MCF 10A (cell line): ENCODE measurements around the gene RPH3AL. TPM values are rescaled to one million over a fixed set of nuclear protein-coding genes. Genes with fewer than 3 reads are reported as not detected.

ENCODE experiments used
- BruUV-seq: library from RNA; stranded (reverse); fragments of 400-500 nt; replicated peaks from 2 replicates; lab custom pipeline; 2021; lab: Mats Ljungman, UMichigan
- CTCF ChIA-PET: fragments of 300-600 bp; sonication (Branson Sonifier 250); formaldehyde crosslinking; extraction: SDS; loops from one replicate; lab custom pipeline; 2021; ENCODE audit warnings: antibody characterized with exemption, inconsistent platforms; lab: Yijun Ruan, JAX
- POLR2A ChIA-PET: fragments of 300-600, 350-650 bp; sonication (Branson Sonifier 250); formaldehyde crosslinking; extraction: SDS; loops from one replicate; lab custom pipeline; 2020; ENCODE audit warnings: antibody characterized with exemption, inconsistent platforms; lab: Yijun Ruan, JAX
- DNase-seq: peaks from one replicate; pipeline ENCODE4 v3.0.0-alpha.2; 2018; ENCODE audit not compliant: unreplicated experiment
- H3K27ac Mint-ChIP-seq: one replicate; pipeline ENCODE4 v1.8.0; 2022; ENCODE audit warnings: mild to moderate bottlenecking, low read depth, mixed read lengths; ENCODE audit not compliant: unreplicated experiment
- H3K27me3 Mint-ChIP-seq: one replicate; pipeline ENCODE4 v1.8.0; 2022; ENCODE audit warnings: mixed read lengths; ENCODE audit not compliant: insufficient read depth, unreplicated experiment
- H3K36me3 Mint-ChIP-seq: one replicate; pipeline ENCODE4 v1.8.0; 2022; ENCODE audit warnings: mild to moderate bottlenecking, moderate library complexity, mixed read lengths; ENCODE audit not compliant: insufficient read depth, unreplicated experiment
- H3K4me1 Mint-ChIP-seq: one replicate; pipeline ENCODE4 v1.8.0; 2022; ENCODE audit warnings: mixed read lengths; ENCODE audit not compliant: insufficient read depth, unreplicated experiment
- H3K4me3 Mint-ChIP-seq: one replicate; pipeline ENCODE4 v1.8.0; 2022; ENCODE audit warnings: mild to moderate bottlenecking, moderate library complexity, mixed read lengths; ENCODE audit not compliant: unreplicated experiment
- H3K9me3 Mint-ChIP-seq: one replicate; pipeline ENCODE4 v1.8.0; 2022; ENCODE audit warnings: mixed read lengths; ENCODE audit not compliant: unreplicated experiment
- CTCF ChIP-seq: fragments of 200-600 bp; IDR thresholded peaks from one replicate; pipeline ENCODE4 v1.8.0; 2022; ENCODE audit warnings: antibody characterized with exemption, mild to moderate bottlenecking; ENCODE audit not compliant: unreplicated experiment
- intact Hi-C: fragments of 100-400 bp; cut with micrococcal nuclease; formaldehyde crosslinking; loops from 2 replicates; pipeline ENCODE4 v1.14.1; 2022
- total RNA-seq: library from RNA; stranded (reverse); gene quantifications from 2 replicates; pipeline ENCODE4 v1.2.3, GENCODE V29; 2022

RPH3AL gene
- total RNA-seq, 1 experiment from 2014 or later = 0.89 TPM

- BruUV-seq = no TSS peak
- no peak for TF ChIP-seq CTCF
- no peak for DNase-seq
- intact Hi-C loops = no loop called here
- Mint-ChIP-seq H3K27ac (no peak overlapping the region), H3K4me3 (no peak overlapping the region), H3K36me3 (no peaks in the 10 kb centered on the region), H3K4me1 (no peaks in the 10 kb centered on the region), H3K27me3 (no peaks in the 10 kb centered on the region), H3K9me3 (no peaks in the 10 kb centered on the region)
- CTCF ChIA-PET = no interaction called here
- POLR2A ChIA-PET = no interaction called here
These were observed 119.1 kb downstream of the RPH3AL start for GRCh38 chr17:233473-233941.

- ChIA-PET CTCF (interaction anchor here (0.6 kb wide), 1 partner anchor 481 kb away, joined by 3 read pairs; no protein-coding TSS in a partner anchor), POLR2A (interaction anchor here (0.6 kb wide), 1 partner anchor 19 kb away, joined by 3 read pairs; no protein-coding TSS in a partner anchor)
- Mint-ChIP-seq H3K27ac (no peak overlapping the region), H3K4me1 (no peaks in the 10 kb centered on the region), H3K36me3 (no peaks in the 10 kb centered on the region), H3K27me3 (peaks cover under 1% of the 10 kb centered on the region), H3K9me3 (no peaks in the 10 kb centered on the region), H3K4me3 (no peak overlapping the region)
- TF ChIP-seq CTCF = no peak
- BruUV-seq = no TSS peak
- DNase-seq = no peak
- intact Hi-C loops = no loop called here
These were observed 120.4 kb downstream of the RPH3AL start for GRCh38 chr17:231966-232807.

GRCh38 chr17:231191-231965 lies 121.2 kb downstream of the RPH3AL start:
- intact Hi-C loops = no loop called here

More at GRCh38 chr17:231191-231965, 121.2 kb downstream of the RPH3AL start:
- DNase-seq = no peak
- ChIA-PET POLR2A (no interaction called here), CTCF (interaction anchor here (0.6 kb wide), 1 partner anchor 482 kb away, joined by 3 read pairs; no protein-coding TSS in a partner anchor)
- Mint-ChIP-seq H3K36me3 (no peaks in the 10 kb centered on the region), H3K4me1 (no peaks in the 10 kb centered on the region), H3K27ac (no peak overlapping the region), H3K9me3 (no peaks in the 10 kb centered on the region), H3K4me3 (no peak overlapping the region), H3K27me3 (peaks cover 9% of the 10 kb centered on the region)
- no TSS peak for BruUV-seq
- no peak for TF ChIP-seq CTCF
